C4-2B (cell line): ENCODE data around the gene RASA3.

Experiments used
- ZFX ChIP-seq: fragments of 450-650 bp; IDR thresholded peaks from 2 replicates; pipeline ENCODE4 v1.6.1; 2017
- TF ChIP-seq, protein P1 (sequence below): fragments of 450-650 bp; conservative IDR thresholded peaks from 2 replicates; pipeline ENCODE4 v1.5.1; 2017; ENCODE audit warnings: mild to moderate bottlenecking

GRCh38 chr13:114067381-114067885 lies 65.0 kb downstream of the RASA3 start:
- TF ChIP-seq, protein P1, sequence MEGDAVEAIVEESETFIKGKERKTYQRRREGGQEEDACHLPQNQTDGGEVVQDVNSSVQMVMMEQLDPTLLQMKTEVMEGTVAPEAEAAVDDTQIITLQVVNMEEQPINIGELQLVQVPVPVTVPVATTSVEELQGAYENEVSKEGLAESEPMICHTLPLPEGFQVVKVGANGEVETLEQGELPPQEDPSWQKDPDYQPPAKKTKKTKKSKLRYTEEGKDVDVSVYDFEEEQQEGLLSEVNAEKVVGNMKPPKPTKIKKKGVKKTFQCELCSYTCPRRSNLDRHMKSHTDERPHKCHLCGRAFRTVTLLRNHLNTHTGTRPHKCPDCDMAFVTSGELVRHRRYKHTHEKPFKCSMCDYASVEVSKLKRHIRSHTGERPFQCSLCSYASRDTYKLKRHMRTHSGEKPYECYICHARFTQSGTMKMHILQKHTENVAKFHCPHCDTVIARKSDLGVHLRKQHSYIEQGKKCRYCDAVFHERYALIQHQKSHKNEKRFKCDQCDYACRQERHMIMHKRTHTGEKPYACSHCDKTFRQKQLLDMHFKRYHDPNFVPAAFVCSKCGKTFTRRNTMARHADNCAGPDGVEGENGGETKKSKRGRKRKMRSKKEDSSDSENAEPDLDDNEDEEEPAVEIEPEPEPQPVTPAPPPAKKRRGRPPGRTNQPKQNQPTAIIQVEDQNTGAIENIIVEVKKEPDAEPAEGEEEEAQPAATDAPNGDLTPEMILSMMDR, result no peak
- no peak for TF ChIP-seq ZFX
